ENCODE measurements around the gene MANSC1. TPM values are rescaled to one million over a fixed set of nuclear protein-coding genes. Genes with fewer than 3 reads are reported as not detected.
A peak's percentile ranks its signal among the peaks of the same experiment; 100 is the strongest.
"Not testable (repeated sequence)": the region's sequence is repeated elsewhere in the genome, so short reads cannot be mapped to it uniquely, and the experiment has no call there.

MANSC1 gene
- total RNA-seq, 1 donor from 2014 or later, result 1.6 TPM

DNA sequence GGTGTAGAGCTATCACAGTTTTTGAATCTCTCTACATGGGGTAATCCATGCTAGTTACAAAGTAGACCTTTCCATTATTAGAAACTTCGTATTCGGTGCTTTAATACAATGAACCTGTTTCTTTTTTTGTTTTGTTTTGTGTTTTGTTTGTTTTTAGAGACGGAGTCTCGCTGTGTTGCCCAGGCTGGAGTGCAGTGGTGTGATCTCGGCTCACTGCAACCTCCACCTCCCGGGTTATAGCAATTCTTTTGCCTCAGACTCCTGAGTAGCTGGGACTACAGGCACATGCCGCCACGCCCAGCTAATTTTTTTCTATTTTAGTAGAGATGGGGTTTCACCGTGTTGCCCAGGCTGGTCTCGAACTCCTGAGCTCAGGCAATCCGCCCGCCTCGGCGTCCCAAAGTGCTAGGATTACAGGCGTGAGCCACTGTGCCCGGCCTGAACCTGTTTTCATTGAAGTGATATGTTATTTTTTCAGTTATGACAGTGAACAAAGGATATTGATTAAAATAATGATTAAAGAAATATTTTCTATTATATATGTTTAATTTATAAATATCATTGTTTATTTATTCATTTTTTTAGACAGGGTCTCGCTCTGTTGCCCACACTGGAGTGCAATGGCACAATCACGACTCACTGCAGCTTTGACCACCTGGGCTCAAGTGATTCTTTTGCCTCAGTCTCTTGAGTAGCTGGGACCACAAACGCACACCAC lies 1.6 kb upstream of the MANSC1 start:
- not testable (repeated sequence) for H3K9me3 ChIP-seq (ENCODE audit: control insufficient read depth in 3 of 3, low read length in 3 of 3); H3K4me1 ChIP-seq (ENCODE audit: control insufficient read depth in 3 of 3, insufficient read depth in 3 of 3, low read length in 3 of 3); H3K4me3 ChIP-seq (ENCODE audit: low read length in 3 of 3); H3K27me3 ChIP-seq (ENCODE audit: control insufficient read depth in 3 of 3, insufficient read depth in 3 of 3, low read length in 3 of 3); H3K9ac ChIP-seq (ENCODE audit: low read depth in 1 of 3, low read length in 3 of 3); H3K27ac ChIP-seq (ENCODE audit: low read depth, low read length); H3K36me3 ChIP-seq (ENCODE audit: control insufficient read depth in 3 of 3, insufficient read depth in 3 of 3, low read length in 3 of 3)

DNA sequence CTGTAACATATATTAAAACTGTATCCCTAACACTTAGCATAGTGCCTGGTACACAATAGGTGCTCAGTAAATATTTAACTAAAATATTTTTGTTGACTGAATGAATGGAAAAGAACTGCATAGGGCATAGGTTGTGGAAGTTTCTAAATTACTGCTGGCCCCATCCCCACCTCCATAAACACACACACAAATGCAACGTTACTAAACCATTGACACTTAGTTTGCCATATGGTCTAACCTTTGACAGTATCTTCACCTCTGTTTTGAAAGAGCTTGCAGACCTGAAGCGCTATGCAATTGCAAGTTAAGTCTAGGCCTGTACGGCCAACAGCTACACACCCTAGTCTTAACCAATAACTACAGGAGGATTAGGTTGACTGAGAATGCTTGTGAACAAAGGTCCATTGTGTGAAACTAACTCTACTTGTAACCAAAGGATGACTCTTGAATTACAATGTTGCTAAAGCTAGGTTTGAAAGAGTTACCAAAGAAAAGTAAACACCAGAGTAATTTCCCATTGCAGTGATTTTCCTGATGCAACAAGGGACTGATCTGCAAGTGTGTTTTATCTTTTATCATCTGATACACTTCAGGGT lies 924 bp upstream of the MANSC1 start:
- H3K27me3 ChIP-seq (ENCODE audit: control insufficient read depth in 3 of 3, insufficient read depth in 3 of 3, low read length in 3 of 3), result no peaks in the 10 kb centered on the region
- H3K9ac ChIP-seq (ENCODE audit: low read depth in 1 of 3, low read length in 3 of 3), result no peak overlapping the region
- no peaks in the 10 kb centered on the region for H3K9me3 ChIP-seq (ENCODE audit: control insufficient read depth in 3 of 3, low read length in 3 of 3)
- H3K4me3 ChIP-seq (ENCODE audit: low read length in 3 of 3), result no peak overlapping the region
- H3K27ac ChIP-seq (ENCODE audit: low read depth, low read length), result no peak overlapping the region
- no peaks in the 10 kb centered on the region for H3K36me3 ChIP-seq (ENCODE audit: control insufficient read depth in 3 of 3, insufficient read depth in 3 of 3, low read length in 3 of 3)
- peaks cover 0 to 6% (median 6%) of the 10 kb centered on the region in 3 donors for H3K4me1 ChIP-seq (ENCODE audit: control insufficient read depth in 3 of 3, insufficient read depth in 3 of 3, low read length in 3 of 3)

DNA sequence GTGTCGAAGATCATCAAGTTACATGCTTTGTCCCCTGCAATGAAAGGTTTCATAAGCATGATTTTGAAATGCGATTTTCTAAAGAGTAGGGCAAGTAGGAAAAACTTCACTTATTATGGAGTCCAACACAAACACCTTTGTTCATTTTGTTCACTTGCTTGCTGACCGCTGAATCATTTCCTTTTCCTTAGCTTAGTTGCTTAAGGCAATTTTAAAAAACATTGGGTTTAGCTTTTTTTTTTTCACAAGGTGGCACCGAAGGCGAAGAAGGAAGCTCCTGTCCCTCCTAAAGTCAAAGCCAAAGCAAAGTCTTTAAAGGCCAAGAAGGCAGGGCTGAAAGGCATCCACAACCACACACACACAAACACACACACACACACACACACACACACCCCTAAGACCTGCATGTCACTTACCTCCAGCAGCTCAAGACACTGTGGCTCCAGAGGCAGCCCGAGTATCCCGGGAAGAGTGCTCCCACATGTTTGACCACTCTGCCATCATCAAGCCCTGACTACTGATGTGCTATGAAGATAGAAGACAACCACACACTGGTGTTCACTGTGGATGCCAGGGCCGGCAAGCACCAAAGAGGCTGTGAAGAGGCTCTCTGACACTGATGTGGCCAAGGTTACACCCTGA lies 11.4 kb downstream of the MANSC1 start:
- Histone ChIP-seq H3K4me1 (ENCODE audit: control insufficient read depth in 3 of 3, insufficient read depth in 3 of 3, low read length in 3 of 3) (peaks cover 0 to 6% (median 4%) of the 10 kb centered on the region in 3 donors), H3K9ac (ENCODE audit: low read depth in 1 of 3, low read length in 3 of 3) (no peak overlapping the region), H3K27ac (ENCODE audit: low read depth, low read length) (no peak overlapping the region), H3K36me3 (ENCODE audit: control insufficient read depth in 3 of 3, insufficient read depth in 3 of 3, low read length in 3 of 3) (peaks cover 0 to 2% (median 0%) of the 10 kb centered on the region in 3 donors), H3K9me3 (ENCODE audit: control insufficient read depth in 3 of 3, low read length in 3 of 3) (no peaks in the 10 kb centered on the region), H3K4me3 (ENCODE audit: low read length in 3 of 3) (peak overlapping the region in 1 of 3 donors; percentile 31), H3K27me3 (ENCODE audit: control insufficient read depth in 3 of 3, insufficient read depth in 3 of 3, low read length in 3 of 3) (no peaks in the 10 kb centered on the region)

DNA sequence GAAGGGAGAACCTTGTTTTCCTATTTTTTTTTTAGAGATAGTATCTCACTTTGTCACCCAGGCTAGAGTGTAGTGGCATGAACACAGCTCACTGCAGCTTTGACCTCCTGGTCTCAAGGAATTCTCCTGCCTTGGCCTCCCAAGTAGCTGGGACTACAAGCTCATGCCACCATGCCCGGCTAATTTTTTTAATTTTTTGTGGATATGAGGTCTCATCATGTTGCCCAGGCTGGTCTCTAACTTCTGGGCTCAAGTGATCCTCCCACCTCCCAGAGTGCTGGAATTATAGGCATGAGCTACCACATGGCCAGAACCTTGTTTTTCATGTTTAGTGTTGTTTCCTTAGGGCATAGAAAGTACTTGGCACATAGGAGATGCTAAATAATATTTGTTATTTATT lies 13.5 kb downstream of the MANSC1 start:
- Histone ChIP-seq H3K4me1 (ENCODE audit: control insufficient read depth in 3 of 3, insufficient read depth in 3 of 3, low read length in 3 of 3) (peaks cover 0 to 6% (median 4%) of the 10 kb centered on the region in 3 donors), H3K27me3 (ENCODE audit: control insufficient read depth in 3 of 3, insufficient read depth in 3 of 3, low read length in 3 of 3) (no peaks in the 10 kb centered on the region), H3K9me3 (ENCODE audit: control insufficient read depth in 3 of 3, low read length in 3 of 3) (no peaks in the 10 kb centered on the region), H3K4me3 (ENCODE audit: low read length in 3 of 3) (no peak overlapping the region), H3K27ac (ENCODE audit: low read depth, low read length) (no peak overlapping the region), H3K9ac (ENCODE audit: low read depth in 1 of 3, low read length in 3 of 3) (no peak overlapping the region), H3K36me3 (ENCODE audit: control insufficient read depth in 3 of 3, insufficient read depth in 3 of 3, low read length in 3 of 3) (peaks cover 0 to under 1% (median 0%) of the 10 kb centered on the region in 3 donors)

DNA sequence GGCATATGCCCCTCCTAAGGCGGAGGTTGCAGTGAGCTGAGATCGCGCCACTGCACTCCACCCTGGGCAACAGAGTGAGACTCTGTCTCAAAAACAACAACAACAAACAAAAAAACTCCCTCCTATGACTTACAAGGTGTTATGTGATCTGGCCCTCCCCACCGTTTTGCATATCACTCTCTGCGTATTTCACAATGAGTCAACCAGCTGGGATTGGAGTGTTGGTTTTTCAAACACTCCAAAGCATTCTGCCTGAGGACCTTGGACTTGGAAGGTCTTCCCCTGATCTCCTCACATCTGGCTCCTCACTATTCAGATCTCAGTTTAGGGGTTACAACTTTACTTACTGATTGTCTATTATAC lies 14.0 kb downstream of the MANSC1 start:
- H3K27ac ChIP-seq (ENCODE audit: low read depth, low read length), result no peak overlapping the region
- H3K9me3 ChIP-seq (ENCODE audit: control insufficient read depth in 3 of 3, low read length in 3 of 3), result no peaks in the 10 kb centered on the region
- H3K27me3 ChIP-seq (ENCODE audit: control insufficient read depth in 3 of 3, insufficient read depth in 3 of 3, low read length in 3 of 3), result no peaks in the 10 kb centered on the region
- no peak overlapping the region for H3K4me3 ChIP-seq (ENCODE audit: low read length in 3 of 3)
- no peaks in the 10 kb centered on the region for H3K36me3 ChIP-seq (ENCODE audit: control insufficient read depth in 3 of 3, insufficient read depth in 3 of 3, low read length in 3 of 3)
- peaks cover 0 to 6% (median 4%) of the 10 kb centered on the region in 3 donors for H3K4me1 ChIP-seq (ENCODE audit: control insufficient read depth in 3 of 3, insufficient read depth in 3 of 3, low read length in 3 of 3)
- no peak overlapping the region for H3K9ac ChIP-seq (ENCODE audit: low read depth in 1 of 3, low read length in 3 of 3)

DNA sequence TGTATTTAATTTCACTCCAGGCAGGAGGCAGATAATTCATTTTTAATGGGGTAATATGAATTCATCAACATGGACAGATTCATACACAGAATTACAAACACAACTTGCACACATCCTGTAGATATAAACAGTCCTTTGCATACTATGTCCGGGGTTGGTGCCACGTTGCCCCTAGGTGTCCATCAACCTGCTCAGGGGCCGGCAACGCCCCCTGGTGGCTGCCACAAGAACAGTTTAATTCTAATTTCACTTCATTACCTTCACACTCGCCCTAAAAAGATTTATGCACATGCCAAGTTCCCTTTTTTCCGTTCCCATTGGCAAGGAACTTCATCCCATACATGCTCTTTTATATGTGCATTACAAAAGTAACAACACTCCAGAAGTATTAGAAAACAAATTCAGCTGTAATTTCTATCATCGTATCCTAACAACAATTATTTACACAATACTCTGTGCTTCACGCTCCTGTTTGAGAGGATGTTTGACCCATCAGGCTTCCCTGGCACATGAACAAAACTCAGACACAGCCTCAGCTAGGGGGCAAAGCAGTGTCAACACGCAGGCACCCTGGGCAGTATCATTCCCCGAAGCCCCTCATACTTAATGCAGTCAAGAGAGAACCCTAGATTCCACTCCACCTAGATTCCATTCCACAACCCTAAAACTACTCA lies 15.5 kb downstream of the MANSC1 start:
- H3K36me3 ChIP-seq (ENCODE audit: control insufficient read depth in 3 of 3, insufficient read depth in 3 of 3, low read length in 3 of 3), result peaks cover 0 to 3% (median 3%) of the 10 kb centered on the region in 3 donors
- peak overlapping the region in 1 of 3 donors; percentile 23 for H3K4me3 ChIP-seq (ENCODE audit: low read length in 3 of 3)
- no peak overlapping the region for H3K9ac ChIP-seq (ENCODE audit: low read depth in 1 of 3, low read length in 3 of 3)
- H3K4me1 ChIP-seq (ENCODE audit: control insufficient read depth in 3 of 3, insufficient read depth in 3 of 3, low read length in 3 of 3), result peaks cover 0 to 6% (median 4%) of the 10 kb centered on the region in 3 donors
- H3K9me3 ChIP-seq (ENCODE audit: control insufficient read depth in 3 of 3, low read length in 3 of 3), result no peaks in the 10 kb centered on the region
- H3K27me3 ChIP-seq (ENCODE audit: control insufficient read depth in 3 of 3, insufficient read depth in 3 of 3, low read length in 3 of 3), result no peaks in the 10 kb centered on the region
- H3K27ac ChIP-seq (ENCODE audit: low read depth, low read length), result no peak overlapping the region

DNA sequence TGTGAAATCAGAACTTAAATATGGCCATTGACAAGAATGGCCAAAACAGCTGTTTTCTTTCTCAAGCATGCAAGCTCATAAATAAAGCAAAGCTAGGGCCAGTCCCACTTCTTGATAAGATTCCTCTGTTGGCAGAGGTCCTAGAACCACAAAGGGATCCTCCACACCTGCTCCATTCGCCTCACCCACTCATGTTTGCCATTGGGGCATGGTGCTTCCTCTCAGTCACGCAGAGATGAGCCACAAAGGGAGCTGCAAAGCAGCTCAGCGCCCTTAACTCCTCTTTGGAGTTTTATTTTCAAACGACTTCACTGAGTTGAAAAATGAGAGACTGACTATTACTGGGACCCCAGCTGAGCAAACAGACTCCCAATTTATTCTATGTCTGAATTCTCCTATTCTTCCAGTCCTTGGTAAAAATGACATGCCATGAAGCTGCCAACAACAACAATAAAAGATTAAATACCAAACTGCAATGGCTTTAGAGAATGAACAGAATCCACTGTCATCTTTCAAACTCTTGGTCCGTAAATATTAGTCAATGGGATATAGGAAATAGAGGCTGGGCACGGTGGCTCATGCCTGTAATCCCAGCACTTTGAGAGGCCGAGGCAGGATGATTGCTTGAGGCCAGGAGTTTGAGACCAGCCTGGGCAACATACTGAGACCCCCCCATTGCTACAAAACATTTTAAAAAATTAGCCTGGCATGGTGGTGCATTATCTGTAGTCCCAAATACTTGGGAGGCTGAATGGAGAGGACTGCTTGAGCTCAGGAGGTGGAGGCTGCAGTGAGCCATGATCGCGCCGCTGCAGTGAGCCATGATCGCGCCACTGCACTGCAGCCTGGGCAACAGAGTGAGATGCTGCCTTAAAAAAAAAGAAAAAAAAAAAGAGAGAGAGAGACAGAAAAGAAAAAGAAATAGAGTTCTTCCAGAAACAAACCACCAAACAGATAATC lies 16.4 kb downstream of the MANSC1 start:
- no peaks in the 10 kb centered on the region for H3K9me3 ChIP-seq (ENCODE audit: control insufficient read depth in 3 of 3, low read length in 3 of 3)
- H3K9ac ChIP-seq (ENCODE audit: low read depth in 1 of 3, low read length in 3 of 3), result no peak overlapping the region
- H3K36me3 ChIP-seq (ENCODE audit: control insufficient read depth in 3 of 3, insufficient read depth in 3 of 3, low read length in 3 of 3), result peaks cover 0 to 3% (median 3%) of the 10 kb centered on the region in 3 donors
- H3K4me1 ChIP-seq (ENCODE audit: control insufficient read depth in 3 of 3, insufficient read depth in 3 of 3, low read length in 3 of 3), result peaks cover 0 to 6% (median 4%) of the 10 kb centered on the region in 3 donors
- H3K27me3 ChIP-seq (ENCODE audit: control insufficient read depth in 3 of 3, insufficient read depth in 3 of 3, low read length in 3 of 3), result no peaks in the 10 kb centered on the region
- no peak overlapping the region for H3K4me3 ChIP-seq (ENCODE audit: low read length in 3 of 3)
- H3K27ac ChIP-seq (ENCODE audit: low read depth, low read length), result no peak overlapping the region

DNA sequence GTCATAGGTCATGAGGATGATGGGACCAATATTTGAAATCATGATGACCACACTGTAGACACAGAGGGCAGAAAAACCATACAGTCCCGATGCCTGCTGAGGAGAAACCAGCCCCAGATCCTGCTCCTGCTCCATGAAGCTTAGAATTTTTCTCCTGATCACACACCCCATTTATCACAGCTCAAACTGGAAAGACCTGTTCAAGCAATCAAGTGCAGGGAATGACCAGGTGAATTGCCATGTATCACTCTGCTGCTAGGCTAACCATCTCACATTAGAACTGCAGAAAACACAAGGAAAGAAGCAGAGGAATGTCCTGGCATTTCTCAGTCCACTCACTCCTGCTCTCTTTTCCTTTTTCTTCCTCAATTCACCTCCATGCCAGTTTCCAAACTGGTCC lies 18.1 kb downstream of the MANSC1 start:
- Histone ChIP-seq H3K9me3 (ENCODE audit: control insufficient read depth in 3 of 3, low read length in 3 of 3) (no peaks in the 10 kb centered on the region), H3K4me1 (ENCODE audit: control insufficient read depth in 3 of 3, insufficient read depth in 3 of 3, low read length in 3 of 3) (peaks cover 0 to 6% (median 4%) of the 10 kb centered on the region in 3 donors), H3K27ac (ENCODE audit: low read depth, low read length) (no peak overlapping the region), H3K4me3 (ENCODE audit: low read length in 3 of 3) (no peak overlapping the region), H3K27me3 (ENCODE audit: control insufficient read depth in 3 of 3, insufficient read depth in 3 of 3, low read length in 3 of 3) (no peaks in the 10 kb centered on the region), H3K9ac (ENCODE audit: low read depth in 1 of 3, low read length in 3 of 3) (no peak overlapping the region), H3K36me3 (ENCODE audit: control insufficient read depth in 3 of 3, insufficient read depth in 3 of 3, low read length in 3 of 3) (peaks cover 0 to 3% (median 3%) of the 10 kb centered on the region in 3 donors)

DNA sequence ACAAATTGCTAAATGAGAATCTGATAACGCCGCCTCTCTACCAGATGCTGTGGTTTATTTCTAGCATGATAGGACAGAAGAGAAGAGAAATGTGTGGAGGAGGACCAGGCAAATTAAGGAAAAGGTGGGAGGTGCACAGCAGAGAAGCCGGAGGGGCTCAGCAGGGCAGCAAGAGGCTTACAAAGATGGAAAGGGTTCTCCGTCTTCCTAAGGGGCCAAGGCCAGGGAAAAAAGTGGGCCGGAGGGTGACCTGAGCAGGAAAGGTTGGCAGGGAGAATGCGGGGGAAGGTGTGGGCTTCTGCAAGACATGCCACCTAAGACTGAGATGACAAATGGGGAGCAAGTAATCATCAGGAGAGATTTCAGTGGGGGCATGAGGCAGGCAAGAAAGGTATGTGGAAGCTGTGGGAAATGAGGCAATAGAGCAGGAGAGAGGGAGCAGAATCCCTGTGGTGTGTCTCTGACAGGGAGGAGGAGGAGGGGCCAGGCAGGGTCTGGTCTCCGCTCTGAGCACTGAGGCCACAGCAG lies 18.7 kb downstream of the MANSC1 start:
- H3K4me1 ChIP-seq (ENCODE audit: control insufficient read depth in 3 of 3, insufficient read depth in 3 of 3, low read length in 3 of 3), result peaks cover 0 to 6% (median 4%) of the 10 kb centered on the region in 3 donors
- H3K9me3 ChIP-seq (ENCODE audit: control insufficient read depth in 3 of 3, low read length in 3 of 3), result no peaks in the 10 kb centered on the region
- peaks cover 0 to 3% (median 3%) of the 10 kb centered on the region in 3 donors for H3K36me3 ChIP-seq (ENCODE audit: control insufficient read depth in 3 of 3, insufficient read depth in 3 of 3, low read length in 3 of 3)
- no peak overlapping the region for H3K27ac ChIP-seq (ENCODE audit: low read depth, low read length)
- H3K9ac ChIP-seq (ENCODE audit: low read depth in 1 of 3, low read length in 3 of 3), result no peak overlapping the region
- no peaks in the 10 kb centered on the region for H3K27me3 ChIP-seq (ENCODE audit: control insufficient read depth in 3 of 3, insufficient read depth in 3 of 3, low read length in 3 of 3)
- H3K4me3 ChIP-seq (ENCODE audit: low read length in 3 of 3), result no peak overlapping the region
